ENCODE data around the gene C17orf100. TPM values are rescaled to one million over a fixed set of nuclear protein-coding genes. Genes with fewer than 3 reads are reported as not detected.

The C17orf100 gene
- total RNA-seq, 2 donors from 2014 or later = 1.1 to 3.0 TPM

Other genes with a start within 250 kb of the C17orf100 start
- not detected for gene AIPL1, start 216.6 kb upstream of the C17orf100 start, total RNA-seq
- 1 to 10 TPM; 5.9 to 7.4 TPM for gene PIMREG, start 207.3 kb upstream of the C17orf100 start, total RNA-seq
- gene PITPNM3, start 95.2 kb upstream of the C17orf100 start, total RNA-seq = 1 to 10 TPM in 1 of 2 donors, under 1 TPM in 1; 0.73 to 1.4 TPM
- 10 to 100 TPM; 17.6 to 24.2 TPM for gene KIAA0753, start 11.1 kb upstream of the C17orf100 start, total RNA-seq
- 100 to 1,000 TPM; 114 to 160 TPM for gene TXNDC17, start 10.7 kb upstream of the C17orf100 start, total RNA-seq
- 10 to 100 TPM; 17.5 to 20.2 TPM for gene MED31, start 157 bp upstream of the C17orf100 start, total RNA-seq
- not detected for gene SLC13A5, start 61.6 kb downstream of the C17orf100 start, total RNA-seq
- gene XAF1, start 104.3 kb downstream of the C17orf100 start, total RNA-seq = 10 to 100 TPM; 10.1 to 15.4 TPM
- under 1 TPM in 1 of 2 donors, not detected in 1; 0.24 TPM for gene FBXO39, start 124.5 kb downstream of the C17orf100 start, total RNA-seq
- gene TEKT1, start 180.0 kb downstream of the C17orf100 start, total RNA-seq = not detected